NCI-H187 treated with DMSO at 0.1 percent for 48 hours (cell line): ENCODE data around the gene LTBP3.
A peak's percentile ranks its signal among the peaks of the same experiment; 100 is the strongest.

ENCODE experiments used
- DNase-seq: peaks from one replicate; lab custom pipeline; 2025; lab: John Stamatoyannopoulos, UW

The LTBP3 gene

GRCh38 chr11:65506772-65507505 is 51.2 kb downstream of the LTBP3 start:
- DNase-seq, result no peak

GRCh38 chr11:65506290-65506771 is 51.8 kb downstream of the LTBP3 start:
- no peak for DNase-seq

- no peak for DNase-seq
These were observed 52.5 kb downstream of the LTBP3 start for GRCh38 chr11:65505466-65506289.

GRCh38 chr11:65504674-65505465 is 53.3 kb downstream of the LTBP3 start:
- DNase-seq, result no peak

- DNase-seq, result no peak
These were observed 54.0 kb downstream of the LTBP3 start for GRCh38 chr11:65503949-65504673.

GRCh38 chr11:65503368-65503948 is 54.7 kb downstream of the LTBP3 start:
- DNase-seq, result no peak

- DNase-seq, result no peak
These were observed 55.4 kb downstream of the LTBP3 start for GRCh38 chr11:65502555-65503367.

- no peak for DNase-seq
These were observed 55.9 kb downstream of the LTBP3 start for GRCh38 chr11:65502274-65502554.

- DNase-seq, result no peak
These were observed 56.5 kb downstream of the LTBP3 start for GRCh38 chr11:65501472-65502273.

GRCh38 chr11:65501186-65501471 is 57.0 kb downstream of the LTBP3 start:
- DNase-seq, result no peak

- DNase-seq, result no peak
These were observed 57.6 kb downstream of the LTBP3 start for GRCh38 chr11:65500387-65501185.

- DNase-seq, result no peak
These were observed 58.3 kb downstream of the LTBP3 start for GRCh38 chr11:65499713-65500386.

- peak; percentile 75 for DNase-seq
These were observed 59.0 kb downstream of the LTBP3 start, which contains the start of gene MALAT1 for GRCh38 chr11:65498977-65499712. MALAT1 (plus strand) TSS chr11:65499045.

- DNase-seq, result no peak
These were observed 59.5 kb downstream of the LTBP3 start for GRCh38 chr11:65498727-65498976.

- DNase-seq, result no peak
These were observed 60.0 kb downstream of the LTBP3 start for GRCh38 chr11:65498042-65498726.

GRCh38 chr11:65497141-65498041 is 60.8 kb downstream of the LTBP3 start:
- DNase-seq, result peak; percentile 96
